ENCODE measurements around the gene CAPN10.

The CAPN10 gene

DNA sequence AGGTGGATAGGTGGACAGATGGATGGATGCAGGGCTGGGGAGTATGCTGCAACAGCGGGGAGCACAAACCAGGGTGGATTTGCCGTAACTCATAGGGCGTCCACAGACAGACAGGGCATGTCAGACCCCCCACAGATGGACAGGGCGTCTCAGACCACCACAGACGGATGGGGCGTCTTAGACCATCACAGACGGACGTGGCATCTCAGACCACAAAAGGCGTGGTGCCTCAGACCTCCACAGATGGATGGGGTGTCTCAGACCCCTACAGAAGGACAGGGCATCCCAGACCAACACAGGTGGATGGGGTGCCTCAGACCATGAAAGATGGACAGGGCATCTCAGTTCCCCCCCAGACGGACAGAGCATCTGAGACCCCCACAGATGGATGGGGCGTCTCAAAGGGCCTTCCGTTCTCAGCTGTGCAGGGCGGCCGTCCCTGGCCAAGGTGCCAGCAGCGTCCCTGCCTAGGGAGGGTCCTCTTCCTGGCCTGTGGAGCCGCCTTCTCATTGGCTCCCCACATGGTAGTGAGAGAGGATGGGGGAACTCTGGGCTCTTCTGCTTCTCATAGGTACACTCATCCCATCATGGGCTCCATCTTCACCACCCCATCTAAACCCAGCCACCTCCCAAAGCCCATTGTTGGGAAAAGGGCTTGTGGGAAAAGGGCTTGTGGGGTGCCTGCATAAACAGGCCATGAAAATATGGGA, 30.8 kb upstream of the CAPN10 start:
- Histone ChIP-seq H3K27ac (no peak overlapping the region), H3K36me3 (ENCODE audit: insufficient read depth, low read length) (peaks cover 24% of the 10 kb centered on the region), H3K4me3 (no peak overlapping the region), H3K9me3 (ENCODE audit: low read depth, low read length) (no peaks in the 10 kb centered on the region), H3K9ac (ENCODE audit: insufficient read length) (no peak overlapping the region)
- DNase-seq (ENCODE audit: low read depth, low spot score): no peak
- TF ChIP-seq FOXP2 (optimal IDR thresholded peaks at IDR 0.05; ENCODE audit: control extremely low read depth, extremely low read length, insufficient read depth): no peak
- TF ChIP-seq POLR2AphosphoS5 (IDR thresholded peaks at IDR 0.05; ENCODE audit: borderline replicate concordance, low read depth, low read length): no peak
- TF ChIP-seq EZH2 (IDR thresholded peaks at IDR 0.05): no peak

- Histone ChIP-seq H3K9ac (ENCODE audit: insufficient read length) (no peak overlapping the region), H3K27ac (no peak overlapping the region), H3K4me3 (no peak overlapping the region), H3K36me3 (ENCODE audit: insufficient read depth, low read length) (peaks cover 15% of the 10 kb centered on the region), H3K9me3 (ENCODE audit: low read depth, low read length) (no peaks in the 10 kb centered on the region)
- TF ChIP-seq POLR2AphosphoS5 (IDR thresholded peaks at IDR 0.05; ENCODE audit: borderline replicate concordance, low read depth, low read length) (no peak), EZH2 (IDR thresholded peaks at IDR 0.05) (no peak), FOXP2 (optimal IDR thresholded peaks at IDR 0.05; ENCODE audit: control extremely low read depth, extremely low read length, insufficient read depth) (no peak)
- no peak for DNase-seq (ENCODE audit: low read depth, low spot score)
Measured at GRCh38 chr2:240556553-240557100, 29.9 kb upstream of the CAPN10 start.

DNA sequence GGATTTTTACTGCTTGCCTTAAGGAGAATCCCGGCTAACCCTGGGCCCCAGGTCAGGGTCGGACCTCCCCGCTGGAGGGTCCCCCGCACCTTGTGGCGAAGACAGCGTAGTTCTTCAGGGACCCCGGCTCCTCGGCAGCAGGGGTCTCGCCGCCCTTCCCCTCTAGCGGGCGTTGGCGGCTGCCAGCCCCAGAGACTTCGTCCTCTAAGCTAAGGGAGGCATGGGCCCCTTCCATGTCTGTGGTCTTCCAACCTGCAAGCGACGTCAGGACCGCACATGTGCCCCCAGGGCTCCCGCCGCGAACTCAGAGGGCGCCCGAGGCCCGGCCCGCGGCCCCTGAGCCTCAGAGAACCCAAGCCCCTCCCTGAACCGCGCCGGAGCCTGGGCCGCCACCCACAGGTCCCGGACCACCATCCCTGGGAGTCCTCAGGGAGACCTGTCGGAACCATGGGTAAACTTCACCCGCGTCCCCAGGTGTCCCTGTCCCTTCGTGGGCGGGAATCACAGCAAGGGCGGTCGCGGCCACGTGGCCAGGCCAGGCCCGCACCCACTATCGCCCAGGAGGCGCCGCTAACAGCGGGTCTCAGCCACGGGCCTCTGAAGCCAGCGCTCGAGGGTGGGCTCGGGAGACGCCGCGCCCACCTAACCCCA, 29.3 kb upstream of the CAPN10 start:
- H3K4me3 ChIP-seq: peak overlapping the region; percentile 67

DNA sequence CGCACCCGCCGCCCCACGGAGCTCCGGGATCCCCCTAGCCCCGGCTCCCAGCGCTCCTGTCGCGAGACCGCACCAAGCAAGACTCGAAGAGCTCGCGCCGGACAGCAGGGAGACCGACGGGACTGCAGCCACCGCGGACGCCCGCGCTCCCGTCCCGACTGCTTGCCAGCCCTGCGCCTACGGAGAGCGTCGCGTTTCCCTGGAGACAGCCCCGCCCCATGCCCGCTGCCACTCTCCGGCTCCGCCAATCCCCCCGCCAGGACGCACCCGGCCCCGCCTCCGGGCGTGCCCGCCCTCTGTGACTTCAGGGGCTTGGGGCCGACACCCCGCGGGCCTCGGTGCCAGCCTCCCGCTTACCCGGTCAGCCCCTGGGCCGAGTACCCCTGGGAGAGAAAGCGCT, 28.7 kb upstream of the CAPN10 start, which contains the start of gene ANKMY1:
ANKMY1 (minus strand) TSS at position 181 of the 400 bp plus-strand sequence. CDS start 653 bp downstream, outside the sequence.
- H3K9me3 ChIP-seq (ENCODE audit: low read depth, low read length): no peaks in the 10 kb centered on the region
- peaks cover 5% of the 10 kb centered on the region; the same call in 1 of the 2 replicates for H3K36me3 ChIP-seq (ENCODE audit: insufficient read depth, low read length)
- no peak for DNase-seq (ENCODE audit: low read depth, low spot score)
- H3K9ac ChIP-seq (ENCODE audit: insufficient read length): no peak within 1 kb of the TSS
- TF ChIP-seq EZH2 (IDR thresholded peaks at IDR 0.05) (no peak), FOXP2 (optimal IDR thresholded peaks at IDR 0.05; ENCODE audit: control extremely low read depth, extremely low read length, insufficient read depth) (no peak), POLR2AphosphoS5 (IDR thresholded peaks at IDR 0.05; ENCODE audit: borderline replicate concordance, low read depth, low read length) (peak; percentile 30; the same call in 1 of the 2 replicates)
- H3K27ac ChIP-seq: no peak within 1 kb of the TSS
- peak within 1 kb of the TSS; percentile 67 for H3K4me3 ChIP-seq

More for the DNA sequence above, 29.3 kb upstream of the CAPN10 start:
- Histone ChIP-seq H3K36me3 (ENCODE audit: insufficient read depth, low read length) (peaks cover 9% of the 10 kb centered on the region), H3K9me3 (ENCODE audit: low read depth, low read length) (no peaks in the 10 kb centered on the region), H3K27ac (no peak overlapping the region), H3K9ac (ENCODE audit: insufficient read length) (no peak overlapping the region)
- DNase-seq (ENCODE audit: low read depth, low spot score): no peak
- TF ChIP-seq FOXP2 (optimal IDR thresholded peaks at IDR 0.05; ENCODE audit: control extremely low read depth, extremely low read length, insufficient read depth) (no peak), EZH2 (IDR thresholded peaks at IDR 0.05) (no peak), POLR2AphosphoS5 (IDR thresholded peaks at IDR 0.05; ENCODE audit: borderline replicate concordance, low read depth, low read length) (no peak)

DNA sequence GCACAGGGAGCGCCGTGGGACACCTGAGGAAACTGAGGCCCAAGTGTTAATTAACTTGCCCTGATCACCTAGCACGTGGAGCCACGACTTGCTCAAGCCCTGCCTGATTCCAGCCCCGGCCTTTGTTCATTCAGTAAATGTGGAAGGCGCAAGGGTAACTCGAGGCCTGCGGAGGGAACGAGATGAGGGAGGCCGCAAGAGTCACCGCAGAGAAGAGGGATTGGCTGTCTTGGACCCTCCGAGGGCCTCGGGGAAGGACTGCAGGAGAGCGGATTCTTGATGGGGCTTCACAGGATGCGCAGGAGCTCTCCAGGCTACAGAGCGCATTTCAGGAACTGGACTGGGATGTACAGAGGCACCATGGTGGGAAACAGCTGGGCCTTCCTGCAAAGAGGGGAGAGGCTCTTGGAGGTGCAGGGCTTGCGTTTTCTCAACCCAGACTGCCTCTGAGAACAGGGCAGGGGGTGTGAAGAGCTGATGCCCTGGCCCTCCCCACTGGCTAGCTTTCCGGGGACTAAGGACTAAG, 28.2 kb upstream of the CAPN10 start:
- no peak for DNase-seq (ENCODE audit: low read depth, low spot score)
- no peak overlapping the region for H3K9ac ChIP-seq (ENCODE audit: insufficient read length)
- no peak overlapping the region for H3K27ac ChIP-seq
- peak overlapping the region; percentile 67 for H3K4me3 ChIP-seq
- H3K9me3 ChIP-seq (ENCODE audit: low read depth, low read length): no peaks in the 10 kb centered on the region
- TF ChIP-seq EZH2 (IDR thresholded peaks at IDR 0.05) (no peak), FOXP2 (optimal IDR thresholded peaks at IDR 0.05; ENCODE audit: control extremely low read depth, extremely low read length, insufficient read depth) (no peak), POLR2AphosphoS5 (IDR thresholded peaks at IDR 0.05; ENCODE audit: borderline replicate concordance, low read depth, low read length) (no peak)
- peaks cover 4% of the 10 kb centered on the region; the same call in 1 of the 2 replicates for H3K36me3 ChIP-seq (ENCODE audit: insufficient read depth, low read length)

DNA sequence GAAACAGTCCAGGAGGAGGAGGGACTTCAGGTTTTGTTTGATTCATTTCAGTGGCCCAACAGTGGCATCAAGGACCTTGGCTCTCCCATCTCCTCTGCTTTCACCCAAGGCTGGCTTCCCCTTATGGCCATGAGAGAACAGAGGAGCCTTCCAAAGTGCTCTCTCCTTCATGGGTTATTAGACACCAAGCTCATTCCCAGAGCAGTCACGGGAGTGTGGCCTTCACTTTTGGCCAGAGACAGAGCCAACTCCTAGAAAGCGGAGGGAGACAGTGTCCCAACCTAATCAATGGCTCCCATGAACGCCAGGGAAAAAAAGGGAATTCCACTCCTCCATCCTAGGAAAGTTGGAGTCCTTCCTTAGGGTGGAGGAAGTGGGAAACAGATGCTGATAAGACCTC, 27.2 kb upstream of the CAPN10 start:
- no peak for DNase-seq (ENCODE audit: low read depth, low spot score)
- Histone ChIP-seq H3K4me3 (peak overlapping the region; percentile 87), H3K9ac (ENCODE audit: insufficient read length) (no peak overlapping the region), H3K27ac (no peak overlapping the region), H3K9me3 (ENCODE audit: low read depth, low read length) (no peaks in the 10 kb centered on the region), H3K36me3 (ENCODE audit: insufficient read depth, low read length) (0 out of 2 replicates have a peak, but pooled peaks cover 4% of the 10 kb centered on the region)
- TF ChIP-seq EZH2 (IDR thresholded peaks at IDR 0.05) (no peak), FOXP2 (optimal IDR thresholded peaks at IDR 0.05; ENCODE audit: control extremely low read depth, extremely low read length, insufficient read depth) (no peak), POLR2AphosphoS5 (IDR thresholded peaks at IDR 0.05; ENCODE audit: borderline replicate concordance, low read depth, low read length) (no peak)

DNA sequence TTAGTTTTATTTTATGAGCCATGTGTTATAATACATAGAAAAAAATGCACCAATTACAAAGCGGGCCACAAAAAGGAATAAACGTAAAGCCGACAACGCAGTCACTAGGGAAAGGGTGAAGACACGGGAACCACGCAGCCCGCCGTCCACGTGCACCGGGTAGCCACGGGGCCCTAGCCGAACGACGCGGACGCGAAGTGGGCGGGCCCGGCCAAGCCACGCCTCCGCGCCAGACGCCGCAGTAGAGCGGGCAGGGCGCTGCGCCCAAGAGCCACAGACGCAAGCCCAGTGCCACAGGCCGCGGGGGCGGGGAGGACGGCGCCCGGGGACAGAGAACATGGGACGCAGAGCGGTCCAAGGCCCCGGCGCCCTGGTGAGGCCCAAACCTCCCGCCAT, 26.5 kb upstream of the CAPN10 start, which contains the start of gene DUSP28:
DUSP28 (plus strand) TSS at position 274 of the 396 bp plus-strand sequence. CDS start 328 bp downstream, outside the sequence.
- no peak for DNase-seq (ENCODE audit: low read depth, low spot score)
- Histone ChIP-seq H3K9ac (ENCODE audit: insufficient read length) (peak within 1 kb of the TSS; percentile 94), H3K36me3 (ENCODE audit: insufficient read depth, low read length) (0 out of 2 replicates have a peak, but pooled peaks cover 4% of the 10 kb centered on the region), H3K27ac (peak within 1 kb of the TSS; percentile 89), H3K4me3 (peak within 1 kb of the TSS; percentile 87), H3K9me3 (ENCODE audit: low read depth, low read length) (no peaks in the 10 kb centered on the region)
- TF ChIP-seq EZH2 (IDR thresholded peaks at IDR 0.05): no peak
- no peak for TF ChIP-seq FOXP2 (optimal IDR thresholded peaks at IDR 0.05; ENCODE audit: control extremely low read depth, extremely low read length, insufficient read depth)
- peak; percentile 95 for TF ChIP-seq POLR2AphosphoS5 (IDR thresholded peaks at IDR 0.05; ENCODE audit: borderline replicate concordance, low read depth, low read length)
